Measurements from ENCODE around the gene SCLY. TPM values are rescaled to one million over a fixed set of nuclear protein-coding genes. Genes with fewer than 3 reads are reported as not detected.

The SCLY gene
- total and polyA plus RNA-seq, 12 donors, result 8.3 to 14.5 (median 11.4) TPM

DNA sequence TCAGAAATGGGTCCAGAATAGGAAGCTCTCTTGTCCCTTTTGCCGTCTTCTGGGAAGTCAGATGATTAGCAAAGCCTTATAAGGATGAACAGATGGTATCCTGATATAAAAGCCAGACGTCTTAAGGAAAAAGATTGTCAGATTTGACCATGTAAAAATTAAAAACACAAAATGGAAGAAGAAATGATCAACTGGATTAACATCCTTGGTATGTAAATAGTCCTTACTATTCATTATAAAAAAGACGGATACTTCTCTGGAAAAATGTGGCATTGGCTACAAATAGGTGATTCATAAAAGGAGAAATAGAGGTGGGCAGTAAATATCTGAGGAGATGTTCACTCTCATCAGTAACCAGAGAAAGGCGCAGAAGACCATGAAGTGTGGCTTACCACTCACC is 33.7 kb upstream of the SCLY start:
- ATAC-seq (no peak), DNase-seq (no peak)
- Histone ChIP-seq H3K27ac (no peak overlapping the region), H3K4me1 (peaks cover 0 to 18% (median 0%) of the 10 kb centered on the region in 9 donors), H3K27me3 (no peaks in the 10 kb centered on the region), H3K9me3 (no peaks in the 10 kb centered on the region), H3K36me3 (peaks cover 0 to 65% (median 29%) of the 10 kb centered on the region in 9 donors), H3K4me3 (no peak overlapping the region)
- intact Hi-C loops (cut with DNase I), result no loop called here
- WGBS, 2 donors, result 74 to 83% methylated on average over 4 of the region's 4 CpGs
- TF ChIP-seq CTCF (IDR thresholded peaks at IDR 0.05), result no peak

- Histone ChIP-seq H3K27ac (no peak overlapping the region), H3K4me3 (no peak overlapping the region), H3K4me1 (peaks cover 0 to 18% (median 0%) of the 10 kb centered on the region in 9 donors), H3K9me3 (no peaks in the 10 kb centered on the region), H3K36me3 (peaks cover 0 to 72% (median 29%) of the 10 kb centered on the region in 9 donors), H3K27me3 (no peaks in the 10 kb centered on the region)
- intact Hi-C loops (cut with DNase I), result no loop called here
- peak in 2 of 8 donors; percentile 30 to 55 for ATAC-seq
- DNase-seq, result no peak
- 84 to 87% methylated on average over 9 of the region's 9 CpGs for WGBS, 2 donors
- no peak for TF ChIP-seq CTCF (IDR thresholded peaks at IDR 0.05)
These were observed 33.0 kb upstream of the SCLY start for GRCh38 chr2:238027591-238028415.

GRCh38 chr2:238029853-238030252 is 30.9 kb upstream of the SCLY start:
- peaks cover 0 to 7% (median 0%) of the 10 kb centered on the region in 9 donors for H3K4me1 ChIP-seq
- intact Hi-C loops (cut with DNase I), result no loop called here
- no peak overlapping the region for H3K27ac ChIP-seq
- TF ChIP-seq CTCF (IDR thresholded peaks at IDR 0.05), result no peak
- H3K36me3 ChIP-seq, result peaks cover 0 to 87% (median 29%) of the 10 kb centered on the region in 9 donors
- H3K4me3 ChIP-seq, result no peak overlapping the region
- no peak for ATAC-seq
- H3K9me3 ChIP-seq, result no peaks in the 10 kb centered on the region
- H3K27me3 ChIP-seq, result no peaks in the 10 kb centered on the region
- DNase-seq, result no peak
- WGBS, 2 donors, result 99 to 100% methylated on average over 3 of the region's 3 CpGs

DNA sequence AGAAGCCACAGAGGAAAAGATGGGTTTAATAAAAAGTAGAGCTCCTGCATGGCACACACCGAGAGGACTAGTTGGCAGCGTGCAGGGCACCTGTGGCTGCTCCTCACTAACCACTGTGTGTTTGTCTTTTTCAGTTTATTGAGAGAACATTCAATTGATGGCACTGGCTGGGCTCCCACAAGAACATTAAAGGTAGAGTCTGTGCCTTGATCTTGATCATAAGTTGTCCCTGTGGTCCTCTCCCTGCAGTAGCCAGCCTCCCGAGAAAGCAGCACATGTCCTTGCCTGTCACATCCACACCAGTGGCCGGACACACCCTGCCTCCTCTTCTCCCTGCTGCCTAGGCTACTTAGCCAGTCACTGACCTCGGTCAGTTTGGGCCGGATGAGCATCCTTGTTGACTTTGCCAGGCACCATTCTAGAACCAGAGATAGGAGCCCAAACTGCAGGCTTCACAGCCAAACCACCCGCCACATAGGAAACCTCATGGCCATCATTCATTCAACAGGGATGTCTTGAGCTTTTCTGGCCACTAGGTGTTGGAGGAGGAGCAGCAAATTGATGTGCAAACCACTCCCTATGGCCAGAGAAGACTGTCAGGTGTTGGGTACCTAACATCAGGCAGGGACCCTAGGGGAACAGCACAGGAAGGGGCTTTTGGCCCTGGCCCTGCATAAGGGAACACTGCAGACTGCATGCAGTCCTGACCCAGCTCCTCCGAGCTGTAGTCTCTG is 30.2 kb upstream of the SCLY start:
- Histone ChIP-seq H3K4me3 (no peak overlapping the region), H3K9me3 (no peaks in the 10 kb centered on the region), H3K27me3 (no peaks in the 10 kb centered on the region), H3K36me3 (peaks cover 0 to 89% (median 28%) of the 10 kb centered on the region in 9 donors), H3K27ac (no peak overlapping the region), H3K4me1 (peaks cover 0 to 3% (median 0%) of the 10 kb centered on the region in 9 donors)
- intact Hi-C loops (cut with DNase I), result no loop called here
- 86 to 90% methylated on average over 8 of the region's 8 CpGs for WGBS, 2 donors
- no peak for TF ChIP-seq CTCF (IDR thresholded peaks at IDR 0.05)
- ATAC-seq, result no peak
- DNase-seq, result no peak

All from heart right ventricle (tissue), 16 donors.